ENCODE data around the gene PGBD1. TPM values are rescaled to one million over a fixed set of nuclear protein-coding genes. Genes with fewer than 3 reads are reported as not detected.

The PGBD1 gene
- total RNA-seq, 1 donor from 2014 or later, result 11.4 TPM

- Mint-ChIP-seq H3K27me3 (peaks cover 15% of the 10 kb centered on the region), H3K4me1 (ENCODE audit: low read depth) (peaks cover 2% of the 10 kb centered on the region), H3K36me3 (ENCODE audit: insufficient read depth) (no peaks in the 10 kb centered on the region), H3K9me3 (ENCODE audit: low read depth) (no peaks in the 10 kb centered on the region), H3K27ac (no peak overlapping the region), H3K4me3 (ENCODE audit: low read depth) (no peak overlapping the region)
- TF ChIP-seq, protein P1, sequence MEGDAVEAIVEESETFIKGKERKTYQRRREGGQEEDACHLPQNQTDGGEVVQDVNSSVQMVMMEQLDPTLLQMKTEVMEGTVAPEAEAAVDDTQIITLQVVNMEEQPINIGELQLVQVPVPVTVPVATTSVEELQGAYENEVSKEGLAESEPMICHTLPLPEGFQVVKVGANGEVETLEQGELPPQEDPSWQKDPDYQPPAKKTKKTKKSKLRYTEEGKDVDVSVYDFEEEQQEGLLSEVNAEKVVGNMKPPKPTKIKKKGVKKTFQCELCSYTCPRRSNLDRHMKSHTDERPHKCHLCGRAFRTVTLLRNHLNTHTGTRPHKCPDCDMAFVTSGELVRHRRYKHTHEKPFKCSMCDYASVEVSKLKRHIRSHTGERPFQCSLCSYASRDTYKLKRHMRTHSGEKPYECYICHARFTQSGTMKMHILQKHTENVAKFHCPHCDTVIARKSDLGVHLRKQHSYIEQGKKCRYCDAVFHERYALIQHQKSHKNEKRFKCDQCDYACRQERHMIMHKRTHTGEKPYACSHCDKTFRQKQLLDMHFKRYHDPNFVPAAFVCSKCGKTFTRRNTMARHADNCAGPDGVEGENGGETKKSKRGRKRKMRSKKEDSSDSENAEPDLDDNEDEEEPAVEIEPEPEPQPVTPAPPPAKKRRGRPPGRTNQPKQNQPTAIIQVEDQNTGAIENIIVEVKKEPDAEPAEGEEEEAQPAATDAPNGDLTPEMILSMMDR (IDR thresholded peaks at IDR 0.05; ENCODE audit: unreplicated experiment), result no peak
- no peak for DNase-seq (ENCODE audit: low spot score, unreplicated experiment)
Measured at GRCh38 chr6:28263922-28264321, 17.4 kb upstream of the PGBD1 start.

DNA sequence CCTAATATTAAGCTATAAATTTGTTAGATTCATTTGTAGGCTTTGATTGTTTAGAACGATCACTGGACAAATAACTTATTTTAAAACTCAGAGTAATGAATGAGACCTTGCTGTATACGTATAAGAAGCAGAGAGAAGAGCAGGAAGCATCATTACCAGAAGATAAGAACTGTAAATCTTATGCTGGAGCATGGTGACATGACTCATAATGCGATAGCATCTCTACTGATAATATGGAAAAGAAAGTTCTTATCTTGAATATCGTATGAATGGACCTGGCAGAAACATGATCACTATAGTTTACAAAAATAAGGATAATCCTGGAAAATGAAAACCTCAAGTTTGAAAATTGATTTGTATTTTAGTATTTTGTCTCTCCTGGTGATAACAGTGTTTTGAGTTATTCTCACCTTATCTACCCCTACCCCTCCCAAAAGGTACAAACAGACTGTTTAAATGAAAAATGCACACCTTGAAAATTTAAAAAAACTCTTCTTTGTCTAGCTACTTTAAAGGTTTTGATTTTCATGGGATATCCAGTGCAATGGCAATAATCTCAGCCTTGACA, 16.5 kb upstream of the PGBD1 start:
- no peak for DNase-seq (ENCODE audit: low spot score, unreplicated experiment)
- TF ChIP-seq, protein P1 (IDR thresholded peaks at IDR 0.05; ENCODE audit: unreplicated experiment), result no peak
- H3K27ac Mint-ChIP-seq, result no peak overlapping the region
- no peak overlapping the region for H3K4me3 Mint-ChIP-seq (ENCODE audit: low read depth)
- no peaks in the 10 kb centered on the region for H3K9me3 Mint-ChIP-seq (ENCODE audit: low read depth)
- H3K27me3 Mint-ChIP-seq, result peaks cover 10% of the 10 kb centered on the region
- H3K4me1 Mint-ChIP-seq (ENCODE audit: low read depth), result peaks cover 2% of the 10 kb centered on the region
- no peaks in the 10 kb centered on the region for H3K36me3 Mint-ChIP-seq (ENCODE audit: insufficient read depth)

DNA sequence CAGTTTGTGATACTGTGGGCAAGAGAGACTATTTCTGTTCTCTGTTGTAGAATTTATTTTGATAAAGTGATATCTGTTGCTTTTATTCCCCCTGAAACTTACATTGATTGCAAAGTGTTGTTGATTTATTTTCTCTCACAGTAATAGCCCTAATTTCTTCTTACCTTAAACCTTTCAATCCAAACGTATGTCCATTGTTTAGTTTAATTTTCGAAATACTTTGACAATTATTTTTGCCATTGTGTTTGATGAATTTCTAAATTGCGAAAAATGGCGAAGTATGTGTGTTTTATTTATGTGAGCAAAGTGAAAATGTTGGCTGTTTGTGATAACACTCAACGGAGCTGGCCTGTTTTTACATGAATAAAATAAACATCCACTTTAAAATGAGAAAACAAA, 14.8 kb upstream of the PGBD1 start:
- Mint-ChIP-seq H3K36me3 (ENCODE audit: insufficient read depth) (peaks cover 1% of the 10 kb centered on the region), H3K9me3 (ENCODE audit: low read depth) (no peaks in the 10 kb centered on the region), H3K27me3 (peaks cover 5% of the 10 kb centered on the region), H3K4me1 (ENCODE audit: low read depth) (peaks cover 2% of the 10 kb centered on the region), H3K4me3 (ENCODE audit: low read depth) (no peak overlapping the region), H3K27ac (no peak overlapping the region)
- TF ChIP-seq, protein P1 (IDR thresholded peaks at IDR 0.05; ENCODE audit: unreplicated experiment), result no peak
- DNase-seq (ENCODE audit: low spot score, unreplicated experiment), result no peak

- TF ChIP-seq, protein P1 (IDR thresholded peaks at IDR 0.05; ENCODE audit: unreplicated experiment), result no peak
- Mint-ChIP-seq H3K9me3 (ENCODE audit: low read depth) (no peaks in the 10 kb centered on the region), H3K27me3 (peaks cover 5% of the 10 kb centered on the region), H3K4me1 (ENCODE audit: low read depth) (peaks cover 2% of the 10 kb centered on the region), H3K4me3 (ENCODE audit: low read depth) (no peak within 1 kb of the TSS), H3K36me3 (ENCODE audit: insufficient read depth) (peaks cover 3% of the 10 kb centered on the region), H3K27ac (no peak within 1 kb of the TSS)
- DNase-seq (ENCODE audit: low spot score, unreplicated experiment), result peak; percentile 62
Measured at GRCh38 chr6:28266962-28267694, 14.2 kb upstream of the PGBD1 start, which contains the start of gene ZSCAN26. Gene ZSCAN26, plus strand, starts transcription at chr6:28267143. Its CDS starts 4,777 bp downstream, at chr6:28271920.

GRCh38 chr6:28267695-28268059, 13.7 kb upstream of the PGBD1 start:
- no peak overlapping the region for H3K4me3 Mint-ChIP-seq (ENCODE audit: low read depth)
- DNase-seq (ENCODE audit: low spot score, unreplicated experiment), result no peak
- H3K4me1 Mint-ChIP-seq (ENCODE audit: low read depth), result peaks cover 2% of the 10 kb centered on the region
- H3K36me3 Mint-ChIP-seq (ENCODE audit: insufficient read depth), result peaks cover 7% of the 10 kb centered on the region
- H3K27me3 Mint-ChIP-seq, result peaks cover 5% of the 10 kb centered on the region
- TF ChIP-seq, protein P1 (IDR thresholded peaks at IDR 0.05; ENCODE audit: unreplicated experiment), result no peak
- H3K9me3 Mint-ChIP-seq (ENCODE audit: low read depth), result no peaks in the 10 kb centered on the region
- H3K27ac Mint-ChIP-seq, result no peak overlapping the region

Data from progenitor cell of endocrine pancreas (in vitro differentiated cells).